HG03039 (cell line): ENCODE measurements around the gene LRRC51.
A peak's percentile ranks its signal among the peaks of the same experiment; 100 is the strongest.

ENCODE experiments used
- ATAC-seq: cut with Tn5 transposase; IDR thresholded peaks from one replicate; pipeline ENCODE4 v1.9.1; 2021; ENCODE audit warnings: mild to moderate bottlenecking, moderate library complexity; ENCODE audit not compliant: unreplicated experiment

LRRC51 gene

GRCh38 chr11:72069787-72070251 is 10.8 kb upstream of the LRRC51 start:
- ATAC-seq: no peak

DNA sequence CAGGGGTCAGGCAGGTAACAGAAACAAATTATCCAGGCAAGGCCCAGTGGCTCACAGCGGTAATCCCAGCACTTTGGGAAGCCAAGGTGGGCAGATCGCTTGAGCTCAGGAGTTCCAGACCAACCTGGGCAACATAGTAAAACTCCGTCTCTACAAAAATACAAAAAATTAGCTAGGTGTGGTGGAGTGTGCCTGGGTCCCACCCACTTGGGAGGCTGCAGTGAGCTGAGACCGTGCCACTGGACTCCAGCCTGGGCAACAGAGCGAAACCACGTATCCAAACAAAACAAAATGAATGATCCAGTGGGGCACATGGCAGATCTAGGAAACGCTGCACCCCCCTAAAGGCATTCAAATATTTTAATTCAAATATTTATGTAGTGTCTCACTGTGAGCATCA is 10.2 kb upstream of the LRRC51 start:
- ATAC-seq: no peak

DNA sequence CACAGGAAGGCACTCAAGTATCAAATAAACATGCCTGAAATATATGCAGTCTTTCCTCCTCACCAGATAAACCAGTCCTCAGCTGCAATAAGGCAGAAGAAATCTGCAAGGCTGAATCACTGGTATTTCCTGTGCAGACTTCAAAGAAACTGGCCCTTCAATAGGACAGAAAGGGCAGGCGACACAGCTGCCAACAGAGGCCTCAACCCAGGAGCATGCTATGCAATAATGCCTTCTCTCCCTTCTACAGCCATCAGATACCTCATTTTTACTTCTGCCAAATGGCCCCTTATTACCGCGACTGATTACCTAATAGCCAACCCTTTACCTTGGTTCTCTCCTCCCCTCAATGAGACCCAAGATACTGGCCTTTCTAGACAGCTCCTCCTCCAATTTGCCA is 8.3 kb upstream of the LRRC51 start:
- no peak for ATAC-seq

GRCh38 chr11:72075109-72075508 is 5.5 kb upstream of the LRRC51 start:
- ATAC-seq: no peak

DNA sequence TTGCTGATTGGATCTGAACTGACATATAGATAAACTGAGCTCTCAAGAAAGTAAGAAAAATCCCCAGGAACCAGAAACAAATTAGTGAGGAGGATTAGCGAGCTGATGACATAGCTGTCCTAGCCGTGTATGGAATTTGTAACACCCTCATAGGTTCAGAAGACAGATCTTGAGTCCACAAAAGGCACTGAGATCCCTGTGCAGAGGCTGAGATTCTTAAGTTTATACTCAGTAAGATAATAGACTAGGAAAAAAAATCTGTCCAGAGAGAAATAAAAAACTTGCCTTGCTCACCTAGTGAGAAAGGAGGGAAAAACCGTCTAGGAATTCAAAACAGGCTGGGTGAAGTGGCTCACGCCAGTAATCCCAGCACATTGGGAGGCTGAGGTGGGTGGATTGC is 4.9 kb upstream of the LRRC51 start:
- no peak for ATAC-seq

DNA sequence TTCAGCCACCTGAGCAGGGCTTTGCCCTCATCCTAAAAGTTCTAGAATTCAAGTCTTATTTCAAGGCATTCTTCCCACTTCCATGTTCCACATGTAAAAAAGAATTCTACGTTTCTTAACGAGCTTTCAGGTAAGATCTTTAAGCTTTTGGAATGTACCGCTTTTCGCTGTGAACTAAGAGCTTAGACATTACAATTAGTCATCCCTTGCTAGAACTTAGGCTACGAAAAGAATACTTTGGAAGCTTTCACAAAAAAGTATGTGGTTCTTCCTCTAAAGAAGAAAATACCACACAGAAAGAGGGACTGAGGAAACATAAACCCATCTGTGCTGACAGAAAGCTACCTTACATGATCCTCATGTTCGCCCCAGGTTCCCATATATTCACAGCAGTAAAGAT is 2.2 kb upstream of the LRRC51 start:
- ATAC-seq: no peak

GRCh38 chr11:72079819-72080325 is 778 bp upstream of the LRRC51 start:
- ATAC-seq: no peak

DNA sequence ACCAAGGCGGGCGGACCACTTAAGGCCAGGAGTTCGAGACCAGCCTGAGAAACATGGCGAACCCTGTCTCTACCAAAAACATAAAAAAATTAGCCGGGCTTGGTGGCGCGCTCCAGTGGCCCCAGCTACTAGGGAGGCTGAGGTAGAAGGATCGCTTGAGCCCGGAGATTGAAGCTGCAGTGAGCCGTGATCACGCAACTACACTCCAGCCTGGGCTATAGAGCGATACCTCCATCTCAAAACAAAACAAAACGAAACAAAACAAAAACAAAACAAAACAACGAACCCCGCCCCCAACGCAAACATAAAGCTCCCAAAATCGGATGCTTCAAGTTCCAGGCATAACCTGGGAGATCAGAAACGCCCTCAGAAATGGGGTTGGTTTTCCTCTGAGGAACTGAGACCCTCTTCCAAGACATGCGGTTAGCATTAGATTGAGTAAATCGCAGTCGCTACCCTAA is 564 bp downstream of the LRRC51 start:
- no peak for ATAC-seq

- ATAC-seq: no peak
Measured at GRCh38 chr11:72081821-72082453, 1.3 kb downstream of the LRRC51 start.

GRCh38 chr11:72083414-72083813 is 2.8 kb downstream of the LRRC51 start:
- ATAC-seq: no peak

- no peak for ATAC-seq
Measured at GRCh38 chr11:72084076-72084475, 3.4 kb downstream of the LRRC51 start.

DNA sequence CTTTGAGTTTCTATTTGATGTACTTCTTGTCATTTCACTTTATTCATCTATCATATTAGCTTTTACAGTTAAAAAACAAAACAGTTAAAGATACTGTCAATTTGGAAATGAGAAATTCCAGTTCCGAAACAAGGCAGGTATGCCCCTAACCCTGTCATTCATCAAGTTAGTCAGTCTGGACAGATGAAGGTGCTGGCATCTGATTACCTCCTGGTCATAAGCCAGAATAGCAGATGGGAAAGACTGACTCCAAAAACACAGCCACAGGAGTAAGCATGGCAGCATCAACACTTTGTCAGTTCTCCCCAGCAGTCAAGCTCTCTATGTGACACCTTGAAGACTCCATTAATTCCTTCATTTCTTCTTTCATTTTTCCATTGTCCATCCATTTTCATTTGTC is 4.3 kb downstream of the LRRC51 start:
- no peak for ATAC-seq

GRCh38 chr11:72085621-72086351 is 5.1 kb downstream of the LRRC51 start:
- ATAC-seq: no peak

- no peak for ATAC-seq
Measured at GRCh38 chr11:72088076-72088808, 7.6 kb downstream of the LRRC51 start.

DNA sequence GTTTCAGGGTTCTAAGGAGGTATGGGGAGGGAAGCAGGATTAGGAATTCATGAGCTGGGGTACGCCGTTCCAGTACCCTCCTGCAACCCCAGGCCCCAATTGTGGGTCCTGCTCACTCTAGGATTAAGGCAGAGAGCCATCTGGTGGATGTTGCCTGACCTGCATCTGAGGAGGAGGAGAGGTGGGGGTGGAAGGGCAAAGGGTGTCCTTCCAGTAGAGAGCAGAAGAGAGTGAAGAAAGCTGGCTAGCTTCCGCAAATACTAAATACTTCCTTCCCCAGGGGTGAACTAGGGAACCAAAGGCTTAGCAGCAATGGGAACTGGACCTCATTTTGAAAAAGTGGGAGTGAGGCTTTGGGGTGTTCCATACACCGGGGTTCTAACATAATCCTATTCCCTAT is 10.6 kb downstream of the LRRC51 start:
- peak; percentile 58 for ATAC-seq

DNA sequence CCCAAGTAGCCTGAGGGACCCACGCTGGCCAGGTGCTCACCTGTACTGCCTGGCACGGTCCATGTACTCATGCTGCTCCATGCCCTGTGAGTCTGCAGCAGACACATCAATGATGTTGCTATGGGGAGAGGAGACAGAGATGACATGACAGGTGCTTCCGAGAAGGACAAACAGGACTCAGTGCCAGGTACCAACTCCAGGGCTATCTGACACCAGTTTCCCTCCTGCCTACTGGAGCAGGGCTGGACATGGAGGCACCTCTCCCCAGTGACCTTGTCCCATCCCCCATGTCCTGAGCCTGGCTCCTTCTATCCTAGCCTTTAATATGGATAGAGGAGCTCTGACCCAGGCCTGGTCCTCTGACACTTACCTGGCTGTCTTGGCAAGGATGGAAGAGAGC is 18.1 kb downstream of the LRRC51 start:
- no peak for ATAC-seq

DNA sequence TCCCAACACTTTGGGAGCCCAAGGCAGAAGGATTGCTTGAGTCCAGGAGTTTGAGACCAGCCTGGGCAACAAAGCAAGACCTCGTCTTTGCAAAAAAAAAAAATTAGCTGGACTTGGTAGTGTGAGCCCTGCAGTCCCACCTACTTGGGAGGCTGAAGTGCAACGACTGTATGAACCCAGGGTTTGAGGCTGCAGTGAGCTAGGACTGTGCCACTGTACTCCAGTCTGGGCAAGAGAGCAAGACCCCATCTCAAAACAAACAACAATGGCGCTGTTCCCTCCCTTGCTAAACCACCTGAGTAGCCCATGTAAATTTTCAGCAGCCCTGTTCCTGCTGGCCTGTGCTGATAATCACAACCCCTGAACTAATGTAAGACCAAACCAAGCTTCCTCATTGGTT is 19.4 kb downstream of the LRRC51 start:
- no peak for ATAC-seq

GRCh38 chr11:72100462-72100861 is 19.8 kb downstream of the LRRC51 start:
- ATAC-seq: no peak

- ATAC-seq: no peak
Measured at GRCh38 chr11:72102162-72102561, 21.5 kb downstream of the LRRC51 start.

- peak; percentile 8 for ATAC-seq
Measured at GRCh38 chr11:72102631-72102945, 21.9 kb downstream of the LRRC51 start.

DNA sequence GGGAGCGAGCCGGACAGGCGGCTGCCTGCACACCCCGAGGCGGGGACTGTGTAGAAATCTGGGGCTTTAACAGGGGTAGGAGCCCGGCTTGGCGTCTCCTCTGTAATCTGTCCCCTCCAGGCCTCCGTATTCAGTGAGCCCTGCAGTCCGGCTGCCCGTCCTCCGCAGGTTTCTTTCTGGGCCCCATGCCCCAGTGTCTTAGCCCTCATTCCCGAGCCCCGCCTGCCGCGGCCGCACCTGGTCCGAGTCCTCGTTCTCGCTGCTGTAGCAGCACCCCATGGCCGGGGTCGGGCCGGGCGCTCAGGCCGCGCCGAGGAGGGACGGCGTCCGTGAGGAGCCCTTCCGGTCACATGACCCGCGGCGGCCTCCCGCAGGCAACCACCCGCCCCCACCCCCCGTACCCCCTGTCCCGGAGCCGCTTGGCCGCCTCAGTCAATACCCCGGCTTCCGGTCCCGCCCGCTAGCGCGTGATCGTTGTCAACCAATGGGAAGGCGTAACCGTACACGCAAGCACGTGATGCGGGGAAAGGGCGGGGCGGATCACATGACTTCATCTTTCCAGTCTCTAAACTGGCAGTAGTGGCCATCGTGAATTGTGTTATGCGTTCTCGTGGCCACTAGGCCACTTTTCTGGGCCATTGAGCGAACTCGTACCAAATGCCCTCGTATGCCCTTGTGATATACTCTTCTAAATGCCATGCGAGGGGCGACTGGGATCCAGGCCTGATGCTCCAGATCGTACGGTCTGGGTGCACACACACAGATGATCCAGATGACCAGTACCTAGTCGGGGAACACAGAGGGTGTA is 22.5 kb downstream of the LRRC51 start, which contains the start of gene LAMTOR1:
Gene LAMTOR1 (minus strand): TSS at position 352 of the 808 bp plus-strand sequence. CDS start 73 bp downstream, at position 279.
- ATAC-seq: peak; percentile 84
